ENCODE measurements around the gene PLPP4. TPM values are rescaled to one million over a fixed set of nuclear protein-coding genes. Genes with fewer than 3 reads are reported as not detected.

Gene PLPP4
- total RNA-seq, 1 experiment from 2014 or later = not detected

GRCh38 chr10:120601999-120602398 is 145.0 kb downstream of the PLPP4 start:
- no peak overlapping the region for H3K27ac ChIP-seq
- BruUV-seq (replicated peaks) = no TSS peak
- no peaks in the 10 kb centered on the region for H3K4me1 ChIP-seq (replicated peaks; ENCODE audit: insufficient read depth)
- H3K4me2 ChIP-seq = no peak overlapping the region
- H3K79me2 ChIP-seq (ENCODE audit: low read depth) = no peaks in the 10 kb centered on the region
- H3K9me3 ChIP-seq (ENCODE audit: insufficient read depth, low read depth) = no peaks in the 10 kb centered on the region
- no peaks in the 10 kb centered on the region for H3F3A ChIP-seq (ENCODE audit: insufficient read depth, low read depth)
- no peaks in the 10 kb centered on the region for H3K36me3 ChIP-seq (ENCODE audit: low read depth)
- intact Hi-C loops (cut with micrococcal nuclease; ENCODE audit: unreplicated experiment) = no loop called here
- TF ChIP-seq EZH2 (IDR thresholded peaks at IDR 0.05; ENCODE audit: low read depth) (no peak), CTCF (conservative IDR thresholded peaks at IDR 0.05) (no peak)
- DNase-seq = no peak
- no peaks in the 10 kb centered on the region for H3K9me2 ChIP-seq (ENCODE audit: insufficient read depth)
- H3K4me3 ChIP-seq = no peak overlapping the region
- H3K27me3 ChIP-seq (ENCODE audit: insufficient read depth, low read depth) = no peaks in the 10 kb centered on the region
- H2AFZ ChIP-seq = no peak overlapping the region
- POLR2A ChIA-PET (ENCODE audit: unreplicated experiment) = no interaction called here
- CTCF ChIA-PET = no interaction called here
- H4K20me1 ChIP-seq (ENCODE audit: insufficient read depth) = no peaks in the 10 kb centered on the region

GRCh38 chr10:120605410-120605809 is 148.4 kb downstream of the PLPP4 start:
- Histone ChIP-seq H2AFZ (no peak overlapping the region), H3K36me3 (ENCODE audit: low read depth) (no peaks in the 10 kb centered on the region), H3F3A (ENCODE audit: insufficient read depth, low read depth) (no peaks in the 10 kb centered on the region), H3K79me2 (ENCODE audit: low read depth) (no peaks in the 10 kb centered on the region), H3K4me2 (no peak overlapping the region), H3K9me2 (ENCODE audit: insufficient read depth) (no peaks in the 10 kb centered on the region), H3K27me3 (ENCODE audit: insufficient read depth, low read depth) (no peaks in the 10 kb centered on the region), H3K4me1 (replicated peaks; ENCODE audit: insufficient read depth) (no peaks in the 10 kb centered on the region), H3K9me3 (ENCODE audit: insufficient read depth, low read depth) (no peaks in the 10 kb centered on the region), H4K20me1 (ENCODE audit: insufficient read depth) (no peaks in the 10 kb centered on the region), H3K4me3 (no peak overlapping the region), H3K27ac (no peak overlapping the region)
- DNase-seq = no peak
- POLR2A ChIA-PET (ENCODE audit: unreplicated experiment) = no interaction called here
- intact Hi-C loops (cut with micrococcal nuclease; ENCODE audit: unreplicated experiment) = no loop called here
- TF ChIP-seq EZH2 (IDR thresholded peaks at IDR 0.05; ENCODE audit: low read depth) (no peak), CTCF (conservative IDR thresholded peaks at IDR 0.05) (no peak)
- no TSS peak for BruUV-seq (replicated peaks)
- CTCF ChIA-PET = no interaction called here

GRCh38 chr10:120606051-120606764 is 149.2 kb downstream of the PLPP4 start:
- POLR2A ChIA-PET (ENCODE audit: unreplicated experiment) = no interaction called here
- Histone ChIP-seq H3K4me2 (no peak overlapping the region), H3K4me3 (no peak overlapping the region), H4K20me1 (ENCODE audit: insufficient read depth) (no peaks in the 10 kb centered on the region), H3K4me1 (replicated peaks; ENCODE audit: insufficient read depth) (no peaks in the 10 kb centered on the region), H3K27me3 (ENCODE audit: insufficient read depth, low read depth) (no peaks in the 10 kb centered on the region), H3K9me2 (ENCODE audit: insufficient read depth) (no peaks in the 10 kb centered on the region), H3K27ac (no peak overlapping the region), H3F3A (ENCODE audit: insufficient read depth, low read depth) (no peaks in the 10 kb centered on the region), H3K79me2 (ENCODE audit: low read depth) (no peaks in the 10 kb centered on the region), H2AFZ (no peak overlapping the region), H3K36me3 (ENCODE audit: low read depth) (no peaks in the 10 kb centered on the region), H3K9me3 (ENCODE audit: insufficient read depth, low read depth) (no peaks in the 10 kb centered on the region)
- DNase-seq = no peak
- no peak for TF ChIP-seq CTCF (conservative IDR thresholded peaks at IDR 0.05)
- no peak for TF ChIP-seq EZH2 (IDR thresholded peaks at IDR 0.05; ENCODE audit: low read depth)
- no TSS peak for BruUV-seq (replicated peaks)
- intact Hi-C loops (cut with micrococcal nuclease; ENCODE audit: unreplicated experiment) = no loop called here
- CTCF ChIA-PET = no interaction called here

All from PC-9 (cell line).